Endothelial cell of umbilical vein (primary cell): ENCODE data around the gene KIZ. TPM values are rescaled to one million over a fixed set of nuclear protein-coding genes. Genes with fewer than 3 reads are reported as not detected.

Source experiments
- BruUV-seq: library from RNA; stranded (reverse); fragments of 400-500 nt; replicated peaks from 2 replicates; lab custom pipeline; 2021; lab: Mats Ljungman, UMichigan
- CTCF ChIA-PET: fragments of 300-600, 350-600 bp; sonication (Branson Sonifier 250); formaldehyde crosslinking; loops from one replicate; lab custom pipeline; 2021; ENCODE audit warnings: antibody characterized with exemption, inconsistent platforms; lab: Charles Lee
- POLR2A ChIA-PET: fragments of 300-600, 350-600 bp; sonication (Branson Sonifier 250); formaldehyde crosslinking; loops from one replicate; lab custom pipeline; 2021; ENCODE audit warnings: antibody characterized with exemption, inconsistent platforms; lab: Charles Lee
- DNase-seq: peaks from one replicate; pipeline ENCODE4 v3.0.0-alpha.2; 2011; ENCODE audit warnings: low read depth, low spot score
- FAIRE-seq: peaks from 2 replicates; lab custom pipeline; 2011; peaks lifted over from hg19 to GRCh38; lab: Jason Lieb, UNC
- H2AFZ ChIP-seq: 2 replicates; pipeline ENCODE4 v1.6.0; 2012; ENCODE audit warnings: low read depth, low read length, control low read depth, inconsistent platforms
- H3K27ac ChIP-seq: 2 replicates; pipeline ENCODE4 v1.5.1; 2011; ENCODE audit warnings: low read depth, mild to moderate bottlenecking, control low read depth, low read length, moderate library complexity; ENCODE audit not compliant: insufficient read depth
- H3K27me3 ChIP-seq, 2 experiments: 2 replicates each; pipeline versions ENCODE4 v1.6.0 to v1.6.1; 2011; ENCODE audit warnings: low read length in 2 of 2, mixed read lengths in 1 of 2; ENCODE audit not compliant: control insufficient read depth in 2 of 2, insufficient read depth in 2 of 2
- H3K36me3 ChIP-seq, 2 experiments: 2 replicates in 1 of 2; 3 replicates in 1 of 2; pipeline ENCODE4 v1.5.1; 2011; ENCODE audit warnings: low read length in 2 of 2, mild to moderate bottlenecking in 1 of 2, moderate library complexity in 1 of 2; ENCODE audit not compliant: control insufficient read depth in 2 of 2, insufficient read depth in 2 of 2; ENCODE audit errors: extremely low read depth in 1 of 2
- H3K4me1 ChIP-seq: 3 replicates; pipeline ENCODE4 v1.5.1; 2011; ENCODE audit warnings: mild to moderate bottlenecking, low read length; ENCODE audit not compliant: control insufficient read depth, insufficient read depth; ENCODE audit errors: extremely low read depth
- H3K4me2 ChIP-seq: 2 replicates; pipeline ENCODE4 v1.6.1; 2011; ENCODE audit warnings: low read length, control low read depth, mixed read lengths; ENCODE audit not compliant: insufficient read depth
- H3K4me3 ChIP-seq, 3 experiments: fragments of 200-600 bp in 1 of 3; sonication (generic), shearing (Covaris generic) in 1 of 3; replicated peaks in 1 of 3; 2 replicates each; pipeline ENCODE4 v1.5.1; 2011 to 2016; ENCODE audit warnings: control low read depth in 3 of 3, low read length in 3 of 3, mild to moderate bottlenecking in 2 of 3, inconsistent platforms in 1 of 3, low read depth in 1 of 3, moderate library complexity in 1 of 3; ENCODE audit not compliant: insufficient read depth in 1 of 3
- H3K79me2 ChIP-seq: 2 replicates; pipeline ENCODE4 v1.6.0; 2012; ENCODE audit warnings: low read length, inconsistent platforms; ENCODE audit not compliant: control insufficient read depth, insufficient read depth
- H3K9ac ChIP-seq: replicated peaks from 2 replicates; pipeline ENCODE3; 2011; ENCODE audit warnings: low read length, control low read depth; ENCODE audit not compliant: insufficient read depth; ENCODE audit errors: extremely low read depth
- H3K9me1 ChIP-seq: replicated peaks from 3 replicates; pipeline ENCODE4 v1.6.0; 2011; ENCODE audit warnings: mild to moderate bottlenecking, low read length; ENCODE audit not compliant: control insufficient read depth, insufficient read depth; ENCODE audit errors: extremely low read depth
- H3K9me3 ChIP-seq: replicated peaks from 2 replicates; pipeline ENCODE4 v1.5.1; 2012; ENCODE audit warnings: low read length, inconsistent platforms; ENCODE audit not compliant: control insufficient read depth, insufficient read depth
- H4K20me1 ChIP-seq: replicated peaks from 2 replicates; pipeline ENCODE3; 2011; ENCODE audit warnings: mild to moderate bottlenecking, low read length; ENCODE audit not compliant: control insufficient read depth, insufficient read depth; ENCODE audit errors: extremely low read depth
- EZH2 ChIP-seq: IDR thresholded peaks from 2 replicates; pipeline ENCODE4 v1.6.1; 2012; ENCODE audit warnings: borderline replicate concordance, low read depth, mild to moderate bottlenecking, moderate library complexity, low read length, inconsistent platforms; ENCODE audit not compliant: severe bottlenecking
- FOS ChIP-seq: IDR thresholded peaks from 2 replicates; pipeline ENCODE4 v1.6.1; 2011; ENCODE audit warnings: mild to moderate bottlenecking, low read length, moderate library complexity, borderline replicate concordance; ENCODE audit not compliant: insufficient read depth
- JUN ChIP-seq: IDR thresholded peaks from 2 replicates; pipeline ENCODE4 v1.6.1; 2011; ENCODE audit warnings: borderline replicate concordance, low read depth; ENCODE audit not compliant: insufficient read length, insufficient read depth
- MYC ChIP-seq: IDR thresholded peaks from one replicate; pipeline ENCODE4 v1.6.1; 2011; ENCODE audit warnings: mild to moderate bottlenecking, low read depth, low read length
- POLR2A ChIP-seq: IDR thresholded peaks from 2 replicates; pipeline ENCODE4 v1.6.1; 2012; ENCODE audit warnings: low read depth, mild to moderate bottlenecking, control low read depth, low read length
- POLR2AphosphoS5 ChIP-seq: IDR thresholded peaks from 2 replicates; pipeline ENCODE4 v1.6.1; 2012; ENCODE audit warnings: low read depth, mild to moderate bottlenecking, control low read depth, low read length, moderate library complexity; ENCODE audit not compliant: insufficient read depth
- dilution Hi-C: fragments of 300-500 bp; cut with MboI; formaldehyde crosslinking; loops from one replicate; pipeline ENCODE4 v1.15.0; 2019; ENCODE audit warnings: low sequenced_read_pairs; ENCODE audit not compliant: extremely low pct_ligation_motif_present
- intact Hi-C: fragments of 100-400 bp; cut with micrococcal nuclease; formaldehyde crosslinking; loops from one replicate; pipeline ENCODE4 v1.10.0; 2022
- polyA plus RNA-seq, 4 experiments: library from polyadenylated mRNA; depleted of rRNA in 3 of 4; stranded (reverse) in 3 of 4; unstranded in 1 of 4; fragments of >200 nt; gene quantifications; 2 replicates each; pipeline versions ENCODE4 v1.2.1 to v1.2.3, GENCODE V29; 2011 to 2012; ENCODE audit warnings: missing spikeins in 1 of 4
- total RNA-seq: library from RNA; stranded (reverse); gene quantifications from 2 replicates; pipeline ENCODE4 v1.2.3, GENCODE V29; 2021
- TF ChIP-seq, protein P1 (sequence below), 2 donors: IDR thresholded peaks; 1 replicate in 1 of 2; 2 replicates in 1 of 2; pipeline ENCODE4 v1.5.1; 2011; ENCODE audit warnings: low read length in 2 of 2, mild to moderate bottlenecking in 2 of 2, moderate library complexity in 2 of 2, control low read depth in 1 of 2, inconsistent platforms in 1 of 2, low read depth in 1 of 2; ENCODE audit not compliant: insufficient read depth in 1 of 2; ENCODE audit errors: extremely low read depth in 1 of 2
- TF ChIP-seq, protein P2 (sequence below): IDR thresholded peaks from 2 replicates; pipeline ENCODE4 v1.6.1; 2011; ENCODE audit not compliant: insufficient read depth, insufficient read length

KIZ gene
- total and polyA plus RNA-seq, 2 donors (not counting 3 experiments of a cell fraction or from before 2014, with no cell fraction given), result 3.9 to 7.3 TPM

DNA sequence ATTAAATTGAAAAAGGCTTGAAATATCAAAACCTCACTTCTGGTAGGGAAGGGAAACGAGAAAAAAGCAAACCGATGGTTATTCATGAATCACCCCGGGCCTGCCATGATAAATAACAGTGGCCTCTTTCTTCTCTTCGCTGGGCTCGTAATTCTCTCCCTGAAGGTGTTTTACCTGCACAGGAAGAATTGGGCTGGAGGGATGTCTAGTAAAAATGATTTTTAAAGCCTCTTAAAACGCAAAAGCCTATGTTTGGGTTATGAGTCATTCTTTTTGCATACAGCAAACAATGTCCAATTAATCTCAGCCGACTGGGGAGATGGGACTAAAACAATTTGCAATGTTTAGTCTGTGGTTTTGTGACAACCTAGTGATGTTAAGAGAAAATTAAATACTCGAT is 36.5 kb upstream of the KIZ start:
- no peak overlapping the region for H3K4me3 ChIP-seq
- H4K20me1 ChIP-seq, result no peaks in the 10 kb centered on the region
- no peaks in the 10 kb centered on the region for H3K36me3 ChIP-seq
- H3K27me3 ChIP-seq, result peaks cover 29 to 36% of the 10 kb centered on the region in 2 experiments
- BruUV-seq, result no TSS peak
- ChIA-PET CTCF (no interaction called here), POLR2A (no interaction called here)
- TF ChIP-seq, protein P1, sequence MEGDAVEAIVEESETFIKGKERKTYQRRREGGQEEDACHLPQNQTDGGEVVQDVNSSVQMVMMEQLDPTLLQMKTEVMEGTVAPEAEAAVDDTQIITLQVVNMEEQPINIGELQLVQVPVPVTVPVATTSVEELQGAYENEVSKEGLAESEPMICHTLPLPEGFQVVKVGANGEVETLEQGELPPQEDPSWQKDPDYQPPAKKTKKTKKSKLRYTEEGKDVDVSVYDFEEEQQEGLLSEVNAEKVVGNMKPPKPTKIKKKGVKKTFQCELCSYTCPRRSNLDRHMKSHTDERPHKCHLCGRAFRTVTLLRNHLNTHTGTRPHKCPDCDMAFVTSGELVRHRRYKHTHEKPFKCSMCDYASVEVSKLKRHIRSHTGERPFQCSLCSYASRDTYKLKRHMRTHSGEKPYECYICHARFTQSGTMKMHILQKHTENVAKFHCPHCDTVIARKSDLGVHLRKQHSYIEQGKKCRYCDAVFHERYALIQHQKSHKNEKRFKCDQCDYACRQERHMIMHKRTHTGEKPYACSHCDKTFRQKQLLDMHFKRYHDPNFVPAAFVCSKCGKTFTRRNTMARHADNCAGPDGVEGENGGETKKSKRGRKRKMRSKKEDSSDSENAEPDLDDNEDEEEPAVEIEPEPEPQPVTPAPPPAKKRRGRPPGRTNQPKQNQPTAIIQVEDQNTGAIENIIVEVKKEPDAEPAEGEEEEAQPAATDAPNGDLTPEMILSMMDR (IDR thresholded peaks at IDR 0.05; ENCODE audit: extremely low read depth in 1 of 2, insufficient read depth in 1 of 2, low read depth in 1 of 2, low read length in 2 of 2), result no peak
- TF ChIP-seq, protein P2, sequence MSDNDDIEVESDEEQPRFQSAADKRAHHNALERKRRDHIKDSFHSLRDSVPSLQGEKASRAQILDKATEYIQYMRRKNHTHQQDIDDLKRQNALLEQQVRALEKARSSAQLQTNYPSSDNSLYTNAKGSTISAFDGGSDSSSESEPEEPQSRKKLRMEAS, result no peak
- TF ChIP-seq POLR2A (no peak), POLR2AphosphoS5 (no peak), MYC (no peak)
- no peak overlapping the region for H2AFZ ChIP-seq
- H3K4me2 ChIP-seq, result no peak overlapping the region
- no peaks in the 10 kb centered on the region for H3K79me2 ChIP-seq
- DNase-seq (no peak), FAIRE-seq (no peak)
- H3K9ac ChIP-seq, result no peak overlapping the region
- no peak overlapping the region for H3K27ac ChIP-seq
- dilution Hi-C loops, result no loop called here
- H3K9me1 ChIP-seq, result no peaks in the 10 kb centered on the region
- intact Hi-C loops, result no loop called here
- no peaks in the 10 kb centered on the region for H3K9me3 ChIP-seq
- H3K4me1 ChIP-seq, result no peaks in the 10 kb centered on the region

DNA sequence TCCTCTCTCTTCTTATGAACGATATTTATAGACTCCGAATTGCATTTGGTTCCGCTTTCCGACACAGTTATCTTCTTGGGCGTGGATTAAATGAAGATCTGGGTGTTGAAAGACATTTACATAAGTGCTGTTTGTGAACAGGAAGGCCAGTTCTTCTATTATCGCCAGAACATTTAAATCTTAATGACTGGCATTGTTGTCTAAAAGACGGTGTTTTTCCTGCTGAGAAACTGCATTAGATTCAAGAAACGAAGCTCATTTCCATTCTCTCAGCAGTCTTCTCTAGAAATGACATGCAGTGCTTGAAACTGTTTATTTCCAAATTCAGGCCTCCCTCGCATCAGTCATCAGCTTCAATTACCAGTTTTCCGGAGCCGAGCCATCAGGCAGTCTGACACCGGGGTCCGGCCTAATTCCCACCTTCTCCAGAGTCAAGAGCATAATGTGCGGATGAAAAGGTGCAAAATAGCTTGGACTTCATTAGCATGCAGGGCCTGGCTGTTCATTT is 35.7 kb upstream of the KIZ start:
- no peak overlapping the region for H3K4me2 ChIP-seq
- TF ChIP-seq JUN (no peak), EZH2 (peak; percentile 29), FOS (no peak)
- intact Hi-C loops (no loop called here), dilution Hi-C loops (no loop called here)
- no peaks in the 10 kb centered on the region for H3K9me1 ChIP-seq
- H3K9me3 ChIP-seq, result no peaks in the 10 kb centered on the region
- H3K36me3 ChIP-seq, result no peaks in the 10 kb centered on the region
- ChIA-PET CTCF (no interaction called here), POLR2A (no interaction called here)
- peaks cover 29 to 36% of the 10 kb centered on the region in 2 experiments for H3K27me3 ChIP-seq
- H2AFZ ChIP-seq, result no peak overlapping the region
- DNase-seq, result no peak
- FAIRE-seq, result no peak
- H3K79me2 ChIP-seq, result no peaks in the 10 kb centered on the region
- H4K20me1 ChIP-seq, result no peaks in the 10 kb centered on the region
- no peak overlapping the region for H3K4me3 ChIP-seq
- no TSS peak for BruUV-seq
- H3K9ac ChIP-seq, result no peak overlapping the region
- no peak overlapping the region for H3K27ac ChIP-seq
- no peaks in the 10 kb centered on the region for H3K4me1 ChIP-seq
